Activated CD8-positive, alpha-beta T cell treated with anti-CD3 and anti-CD28 coated beads, Interleukin-2, amount 10 ng/mL, durations not matched to agents 7 days and 5 days (primary cell): Measurements from ENCODE around the gene RFX2. TPM values are rescaled to one million over a fixed set of nuclear protein-coding genes. Genes with fewer than 3 reads are reported as not detected.
"Not testable (repeated sequence)": the region's sequence is repeated elsewhere in the genome, so short reads cannot be mapped to it uniquely, and the experiment has no call there.

Experiments
- ATAC-seq: fragments of 150-1000 bp; cut with Tn5 transposase; one replicate; pipeline ENCODE4 v1.10.0; 2021; ENCODE audit warnings: moderate library complexity
- CTCF ChIA-PET: fragments of 350-600 bp; sonication (Branson Sonifier 250); formaldehyde crosslinking; loops from one replicate; lab custom pipeline; 2021; ENCODE audit warnings: antibody characterized with exemption; lab: Charles Lee
- POLR2A ChIA-PET: fragments of 350-600 bp; sonication (Branson Sonifier 250); formaldehyde crosslinking; loops from one replicate; lab custom pipeline; 2021; ENCODE audit warnings: antibody characterized with exemption; lab: Charles Lee
- DNase-seq: peaks from one replicate; pipeline ENCODE4 v3.0.0-alpha.2; 2020
- H3K27ac Mint-ChIP-seq: one replicate; pipeline ENCODE4 v1.8.0; 2021; ENCODE audit warnings: mild to moderate bottlenecking, mixed read lengths
- H3K27me3 Mint-ChIP-seq: one replicate; pipeline ENCODE4 v1.8.0; 2021; ENCODE audit warnings: low read depth, mixed read lengths
- H3K36me3 Mint-ChIP-seq: one replicate; pipeline ENCODE4 v1.8.0; 2021; ENCODE audit warnings: low read depth, mixed read lengths
- H3K4me1 Mint-ChIP-seq: one replicate; pipeline ENCODE4 v1.8.0; 2021; ENCODE audit warnings: low read depth, mixed read lengths
- H3K4me3 Mint-ChIP-seq: one replicate; pipeline ENCODE4 v1.8.0; 2021; ENCODE audit warnings: mild to moderate bottlenecking, mixed read lengths
- H3K9me3 Mint-ChIP-seq: one replicate; pipeline ENCODE4 v1.8.0; 2022; ENCODE audit warnings: mixed read lengths; ENCODE audit not compliant: insufficient read depth
- total RNA-seq, 2 experiments: library from RNA; stranded (reverse); gene quantifications; one replicate each; pipeline ENCODE4 v1.2.3, GENCODE V29; 2021

The RFX2 gene
- total RNA-seq, 2 experiments from 2014 or later: 12.3 to 13.8 TPM

- Mint-ChIP-seq H3K9me3 (no peaks in the 10 kb centered on the region), H3K4me3 (no peak overlapping the region), H3K27ac (no peak overlapping the region), H3K36me3 (no peaks in the 10 kb centered on the region), H3K4me1 (peaks cover 31% of the 10 kb centered on the region), H3K27me3 (no peaks in the 10 kb centered on the region)
- ChIA-PET POLR2A (interaction anchor here (0.6 kb wide), 1 partner anchor 167 kb away, joined by 5 read pairs; no protein-coding TSS in a partner anchor), CTCF (interaction anchor here (2.3 to 4.9 kb wide), 6 partner anchors 11 to 185 kb away, joined by 12 to 47 read pairs (median 16); partner anchors contain the start of genes NRTN and RANBP3)
- no peak for DNase-seq
- ATAC-seq: no peak
These were observed 120.8 kb downstream of the RFX2 start for GRCh38 chr19:5989388-5990074.

- H3K36me3 Mint-ChIP-seq: no peaks in the 10 kb centered on the region
- ATAC-seq (no peak), DNase-seq (no peak)
- CTCF ChIA-PET: interaction anchor here (1.0 to 4.9 kb wide), 9 partner anchors 10 to 185 kb away, joined by 3 to 47 read pairs (median 14); partner anchors contain the start of genes NRTN and RANBP3
- POLR2A ChIA-PET: no interaction called here
- H3K9me3 Mint-ChIP-seq: no peaks in the 10 kb centered on the region
- H3K4me3 Mint-ChIP-seq: no peak overlapping the region
- no peaks in the 10 kb centered on the region for H3K27me3 Mint-ChIP-seq
- H3K4me1 Mint-ChIP-seq: peaks cover 37% of the 10 kb centered on the region
- H3K27ac Mint-ChIP-seq: no peak overlapping the region
These were observed 121.5 kb downstream of the RFX2 start for GRCh38 chr19:5988517-5989387.

GRCh38 chr19:5987077-5987818 lies 123.1 kb downstream of the RFX2 start:
- Mint-ChIP-seq H3K9me3 (no peaks in the 10 kb centered on the region), H3K36me3 (no peaks in the 10 kb centered on the region), H3K4me1 (peaks cover 48% of the 10 kb centered on the region), H3K27me3 (no peaks in the 10 kb centered on the region), H3K4me3 (peak overlapping the region; percentile 67), H3K27ac (peak overlapping the region; percentile 66)
- peak; percentile 57 for ATAC-seq
- CTCF ChIA-PET: interaction anchor here (0.8 to 4.9 kb wide), 24 partner anchors 8 to 183 kb away, joined by 3 to 47 read pairs (median 4); partner anchors contain the start of genes NRTN and RANBP3
- peak; percentile 83 for DNase-seq
- POLR2A ChIA-PET: no interaction called here

GRCh38 chr19:5985837-5986236 lies 124.5 kb downstream of the RFX2 start:
- H3K27ac Mint-ChIP-seq, H3K36me3 Mint-ChIP-seq, H3K9me3 Mint-ChIP-seq, POLR2A ChIA-PET, H3K4me3 Mint-ChIP-seq, H3K27me3 Mint-ChIP-seq, ATAC-seq, DNase-seq: not testable (repeated sequence)
- H3K4me1 Mint-ChIP-seq: peaks cover 53% of the 10 kb centered on the region
- CTCF ChIA-PET: interaction anchor here (1.1 to 4.9 kb wide), 8 partner anchors 7 to 265 kb away, joined by 3 to 33 read pairs (median 12); partner anchors contain the start of genes CATSPERD and RANBP3

- DNase-seq: no peak
- Mint-ChIP-seq H3K27me3 (no peaks in the 10 kb centered on the region), H3K9me3 (no peaks in the 10 kb centered on the region), H3K27ac (no peak overlapping the region), H3K4me3 (no peak overlapping the region), H3K4me1 (peaks cover 52% of the 10 kb centered on the region), H3K36me3 (peaks cover 4% of the 10 kb centered on the region)
- no peak for ATAC-seq
- ChIA-PET POLR2A (interaction anchor here (0.7 to 1.3 kb wide), 2 partner anchors 82 to 157 kb away, joined by 3 to 4 read pairs; partner anchors contain the start of gene NDUFA11), CTCF (interaction anchor here (1.0 to 3.5 kb wide), 9 partner anchors 17 to 320 kb away, joined by 3 to 33 read pairs (median 6); partner anchors contain the start of gene CATSPERD)
These were observed 125.1 kb downstream of the RFX2 start for GRCh38 chr19:5985098-5985783.

- DNase-seq: no peak
- peaks cover 8% of the 10 kb centered on the region for H3K36me3 Mint-ChIP-seq
- POLR2A ChIA-PET: interaction anchor here (0.7 to 1.3 kb wide), 3 partner anchors 10 to 157 kb away, joined by 3 to 4 read pairs (median 3); partner anchors contain the start of gene NDUFA11
- CTCF ChIA-PET: interaction anchor here (1.0 to 3.5 kb wide), 10 partner anchors 9 to 319 kb away, joined by 3 to 33 read pairs (median 6); partner anchors contain the start of gene CATSPERD
- no peaks in the 10 kb centered on the region for H3K27me3 Mint-ChIP-seq
- no peaks in the 10 kb centered on the region for H3K9me3 Mint-ChIP-seq
- ATAC-seq: peak; percentile 27
- peak overlapping the region; percentile 64 for H3K27ac Mint-ChIP-seq
- H3K4me1 Mint-ChIP-seq: peaks cover 55% of the 10 kb centered on the region
- no peak overlapping the region for H3K4me3 Mint-ChIP-seq
These were observed 125.7 kb downstream of the RFX2 start for GRCh38 chr19:5984600-5984999.

GRCh38 chr19:5983367-5983955 lies 126.8 kb downstream of the RFX2 start:
- no peak overlapping the region for H3K4me3 Mint-ChIP-seq
- no peaks in the 10 kb centered on the region for H3K9me3 Mint-ChIP-seq
- H3K36me3 Mint-ChIP-seq: peaks cover 13% of the 10 kb centered on the region
- H3K4me1 Mint-ChIP-seq: peaks cover 59% of the 10 kb centered on the region
- CTCF ChIA-PET: interaction anchor here (1.6 to 3.5 kb wide), 4 partner anchors 8 to 179 kb away, joined by 3 to 33 read pairs (median 22); no protein-coding TSS in a partner anchor
- POLR2A ChIA-PET: interaction anchor here (1.2 kb wide), 1 partner anchor 9 kb away, joined by 3 read pairs; no protein-coding TSS in a partner anchor
- ATAC-seq: no peak
- peak overlapping the region; percentile 48 for H3K27ac Mint-ChIP-seq
- no peaks in the 10 kb centered on the region for H3K27me3 Mint-ChIP-seq
- DNase-seq: no peak

- H3K9me3 Mint-ChIP-seq: no peaks in the 10 kb centered on the region
- peaks cover 48% of the 10 kb centered on the region for H3K36me3 Mint-ChIP-seq
- ATAC-seq (no peak), DNase-seq (no peak)
- H3K27ac Mint-ChIP-seq: peak overlapping the region; percentile 92
- H3K4me1 Mint-ChIP-seq: peaks cover 67% of the 10 kb centered on the region
- H3K4me3 Mint-ChIP-seq: peak overlapping the region; percentile 99
- ChIA-PET CTCF (interaction anchor here (0.6 to 6.0 kb wide), 10 partner anchors 9 to 184 kb away, joined by 3 to 64 read pairs (median 6); partner anchors contain the start of gene NRTN), POLR2A (interaction anchor here (1.0 to 2.6 kb wide), 4 partner anchors 11 to 37 kb away, joined by 3 to 14 read pairs (median 4); no protein-coding TSS in a partner anchor)
- H3K27me3 Mint-ChIP-seq: no peaks in the 10 kb centered on the region
These were observed 131.4 kb downstream of the RFX2 start for GRCh38 chr19:5978606-5979552.
